GM12892 (cell line): ENCODE measurements around the gene MED9.

ENCODE experiments used
- POLR2A ChIP-seq: IDR thresholded peaks from 2 replicates; pipeline ENCODE4 v1.6.1; 2011; ENCODE audit warnings: low read depth, low read length, control low read depth
- POLR2AphosphoS5 ChIP-seq: IDR thresholded peaks from 2 replicates; pipeline ENCODE4 v1.6.1; 2011; ENCODE audit warnings: low read depth, low read length, control low read depth
- TAF1 ChIP-seq: IDR thresholded peaks from 2 replicates; pipeline ENCODE4 v1.6.1; 2011; ENCODE audit warnings: low read depth, mild to moderate bottlenecking, control low read depth, low read length, borderline replicate concordance

DNA sequence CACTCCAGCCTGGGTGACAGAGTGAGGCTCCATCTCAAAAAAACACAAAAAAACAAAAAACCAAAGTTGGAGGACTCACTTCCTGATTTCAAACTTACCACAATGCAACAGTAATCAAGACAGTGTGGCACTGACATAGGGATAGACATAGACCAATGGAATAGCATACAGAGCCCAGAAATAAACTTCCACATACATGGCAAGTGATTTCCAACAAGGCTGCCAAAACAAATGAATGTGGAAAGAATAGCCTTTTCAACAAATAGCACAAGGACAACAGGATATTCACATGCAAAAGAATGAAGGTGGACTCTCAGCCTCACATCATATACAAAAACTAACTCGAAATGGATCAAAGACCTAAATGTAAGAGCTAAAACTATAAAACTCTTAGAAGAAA is 56.2 kb downstream of the MED9 start:
- TF ChIP-seq POLR2AphosphoS5 (no peak), POLR2A (no peak), TAF1 (no peak)
